Measurements from ENCODE around the gene PUS7. TPM values are rescaled to one million over a fixed set of nuclear protein-coding genes. Genes with fewer than 3 reads are reported as not detected.
"Not testable (repeated sequence)": the region's sequence is repeated elsewhere in the genome, so short reads cannot be mapped to it uniquely, and the experiment has no call there.

PUS7 gene
- total RNA-seq, 1 experiment from 2014 or later, result 30.7 TPM

DNA sequence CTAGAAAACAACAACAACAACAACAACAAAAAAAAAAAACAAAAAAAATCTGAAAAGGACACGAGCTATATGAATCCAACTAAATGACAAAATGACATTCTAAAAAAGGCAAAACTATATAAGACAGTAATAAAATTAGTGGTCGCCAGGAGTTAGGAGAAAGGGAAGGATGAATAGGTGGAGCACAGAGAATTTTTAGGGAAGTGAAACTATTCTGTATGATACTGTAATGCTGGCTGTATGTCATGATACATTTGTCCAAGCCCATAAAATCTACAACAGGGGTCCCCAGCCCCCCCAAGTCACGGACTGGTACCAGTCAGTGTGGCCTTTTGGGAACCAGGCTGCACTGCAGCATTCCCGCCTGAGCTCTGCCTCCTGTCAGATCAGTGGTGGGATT, 2.8 kb upstream of the PUS7 start:
- Histone ChIP-seq H3K36me3 (ENCODE audit: control insufficient read depth, insufficient read depth, low read length) (peaks cover 3% of the 10 kb centered on the region; the same call in 1 of the 2 replicates), H3K27ac (ENCODE audit: low read length) (no peak overlapping the region), H3K27me3 (ENCODE audit: control insufficient read depth, insufficient read depth, low read length) (no peaks in the 10 kb centered on the region), H3K4me3 (ENCODE audit: low read depth in 2 of 2, low read length in 2 of 2) (no peak overlapping the region), H3K4me1 (ENCODE audit: control insufficient read depth, insufficient read depth, low read length) (no peaks in the 10 kb centered on the region), H3K9me3 (ENCODE audit: control insufficient read depth, insufficient read depth, low read depth, low read length) (no peaks in the 10 kb centered on the region)
- DNase-seq (ENCODE audit: low read depth, low spot score) (no peak), ATAC-seq (no peak)
- intact Hi-C loops (cut with micrococcal nuclease; ENCODE audit: unreplicated experiment) (no loop called here), in situ Hi-C loops (cut with HindIII; ENCODE audit: low pct_unique_long_range_greater_than_20kb, low sequenced_read_pairs) (no loop called here)
- TF ChIP-seq SIN3A (IDR thresholded peaks at IDR 0.05; ENCODE audit: borderline replicate concordance, insufficient read depth, low read depth, low read length), result no peak
- no peak for TF ChIP-seq TCF7L2 (IDR thresholded peaks at IDR 0.05; ENCODE audit: low read depth, low read length)
- TF ChIP-seq, protein P1, sequence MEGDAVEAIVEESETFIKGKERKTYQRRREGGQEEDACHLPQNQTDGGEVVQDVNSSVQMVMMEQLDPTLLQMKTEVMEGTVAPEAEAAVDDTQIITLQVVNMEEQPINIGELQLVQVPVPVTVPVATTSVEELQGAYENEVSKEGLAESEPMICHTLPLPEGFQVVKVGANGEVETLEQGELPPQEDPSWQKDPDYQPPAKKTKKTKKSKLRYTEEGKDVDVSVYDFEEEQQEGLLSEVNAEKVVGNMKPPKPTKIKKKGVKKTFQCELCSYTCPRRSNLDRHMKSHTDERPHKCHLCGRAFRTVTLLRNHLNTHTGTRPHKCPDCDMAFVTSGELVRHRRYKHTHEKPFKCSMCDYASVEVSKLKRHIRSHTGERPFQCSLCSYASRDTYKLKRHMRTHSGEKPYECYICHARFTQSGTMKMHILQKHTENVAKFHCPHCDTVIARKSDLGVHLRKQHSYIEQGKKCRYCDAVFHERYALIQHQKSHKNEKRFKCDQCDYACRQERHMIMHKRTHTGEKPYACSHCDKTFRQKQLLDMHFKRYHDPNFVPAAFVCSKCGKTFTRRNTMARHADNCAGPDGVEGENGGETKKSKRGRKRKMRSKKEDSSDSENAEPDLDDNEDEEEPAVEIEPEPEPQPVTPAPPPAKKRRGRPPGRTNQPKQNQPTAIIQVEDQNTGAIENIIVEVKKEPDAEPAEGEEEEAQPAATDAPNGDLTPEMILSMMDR (IDR thresholded peaks at IDR 0.05), result no peak
- no peak for TF ChIP-seq REST (IDR thresholded peaks at IDR 0.05; ENCODE audit: insufficient read depth in 1 of 2, low read depth in 2 of 2, low read length in 1 of 2)
- TF ChIP-seq POLR2AphosphoS5 (IDR thresholded peaks at IDR 0.05; ENCODE audit: low read depth, low read length), result no peak
- no TSS peak for BruUV-seq (replicated peaks)
- CTCF ChIA-PET, result no interaction called here
- POLR2A ChIA-PET, result no interaction called here

- CTCF ChIA-PET, result not testable (repeated sequence)
Measured at GRCh38 chr7:105524423-105524822, 2.4 kb upstream of the PUS7 start.

DNA sequence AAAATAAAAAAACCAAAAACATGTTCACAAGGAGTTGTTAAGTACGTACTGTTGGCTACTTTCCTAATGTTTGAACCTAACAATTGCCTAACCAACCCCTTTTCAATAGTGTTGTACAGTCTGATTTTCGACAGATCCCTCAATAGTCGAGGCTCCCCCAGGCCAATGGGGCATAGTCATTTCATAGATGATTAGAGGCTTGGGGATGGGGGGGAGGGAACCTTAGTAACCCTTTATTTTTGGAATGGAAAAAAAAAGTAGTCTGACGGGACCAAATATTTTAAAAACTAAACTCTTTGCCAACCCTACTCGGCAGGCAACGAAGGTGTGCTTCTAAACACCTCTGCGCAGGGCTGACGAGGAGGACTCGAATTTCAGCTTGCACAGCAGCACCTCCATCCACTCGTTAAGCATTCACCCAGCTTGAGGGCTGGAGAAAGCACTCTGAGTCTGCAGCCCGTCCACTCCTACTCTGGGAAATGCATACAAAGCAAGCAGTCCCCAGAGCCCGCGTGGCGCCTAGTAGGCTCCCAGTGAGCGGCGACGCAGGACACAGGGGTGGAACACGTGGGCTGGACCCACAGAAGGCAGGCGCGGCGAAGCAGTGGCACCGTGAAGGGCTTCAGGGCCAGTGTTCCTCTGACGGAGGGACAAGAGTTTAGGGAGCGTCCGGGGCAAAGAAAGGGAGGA, 899 bp downstream of the PUS7 start:
- no peak for TF ChIP-seq POLR2AphosphoS5 (IDR thresholded peaks at IDR 0.05; ENCODE audit: low read depth, low read length)
- no peak for TF ChIP-seq TCF7L2 (IDR thresholded peaks at IDR 0.05; ENCODE audit: low read depth, low read length)
- DNase-seq (ENCODE audit: low read depth, low spot score) (no peak), ATAC-seq (peak; percentile 50)
- H3K4me1 ChIP-seq (ENCODE audit: control insufficient read depth, insufficient read depth, low read length), result no peaks in the 10 kb centered on the region
- H3K27me3 ChIP-seq (ENCODE audit: control insufficient read depth, insufficient read depth, low read length), result no peaks in the 10 kb centered on the region
- CTCF ChIA-PET, result interaction anchor here (0.7 kb wide), 1 partner anchor 120 kb away, joined by 3 read pairs; no protein-coding TSS in a partner anchor
- in situ Hi-C loops (cut with HindIII; ENCODE audit: low pct_unique_long_range_greater_than_20kb, low sequenced_read_pairs) (no loop called here), intact Hi-C loops (cut with micrococcal nuclease; ENCODE audit: unreplicated experiment) (no loop called here)
- peak overlapping the region; percentile 86 to 93 for H3K4me3 ChIP-seq (ENCODE audit: low read depth in 2 of 2, low read length in 2 of 2)
- POLR2A ChIA-PET, result no interaction called here
- no TSS peak for BruUV-seq (replicated peaks)
- H3K27ac ChIP-seq (ENCODE audit: low read length), result peak overlapping the region; percentile 92
- no peaks in the 10 kb centered on the region for H3K9me3 ChIP-seq (ENCODE audit: control insufficient read depth, insufficient read depth, low read depth, low read length)
- peaks cover 3% of the 10 kb centered on the region; the same call in 1 of the 2 replicates for H3K36me3 ChIP-seq (ENCODE audit: control insufficient read depth, insufficient read depth, low read length)

More at GRCh38 chr7:105524423-105524822, 2.4 kb upstream of the PUS7 start:
- intact Hi-C loops (cut with micrococcal nuclease; ENCODE audit: unreplicated experiment); H3K27ac ChIP-seq (ENCODE audit: low read length); ATAC-seq; H3K36me3 ChIP-seq (ENCODE audit: control insufficient read depth, insufficient read depth, low read length); H3K4me3 ChIP-seq (ENCODE audit: low read depth in 2 of 2, low read length in 2 of 2); H3K4me1 ChIP-seq (ENCODE audit: control insufficient read depth, insufficient read depth, low read length); H3K9me3 ChIP-seq (ENCODE audit: control insufficient read depth, insufficient read depth, low read depth, low read length); POLR2A ChIA-PET; BruUV-seq (replicated peaks); DNase-seq (ENCODE audit: low read depth, low spot score); in situ Hi-C loops (cut with HindIII; ENCODE audit: low pct_unique_long_range_greater_than_20kb, low sequenced_read_pairs); H3K27me3 ChIP-seq (ENCODE audit: control insufficient read depth, insufficient read depth, low read length): not testable (repeated sequence)

DNA sequence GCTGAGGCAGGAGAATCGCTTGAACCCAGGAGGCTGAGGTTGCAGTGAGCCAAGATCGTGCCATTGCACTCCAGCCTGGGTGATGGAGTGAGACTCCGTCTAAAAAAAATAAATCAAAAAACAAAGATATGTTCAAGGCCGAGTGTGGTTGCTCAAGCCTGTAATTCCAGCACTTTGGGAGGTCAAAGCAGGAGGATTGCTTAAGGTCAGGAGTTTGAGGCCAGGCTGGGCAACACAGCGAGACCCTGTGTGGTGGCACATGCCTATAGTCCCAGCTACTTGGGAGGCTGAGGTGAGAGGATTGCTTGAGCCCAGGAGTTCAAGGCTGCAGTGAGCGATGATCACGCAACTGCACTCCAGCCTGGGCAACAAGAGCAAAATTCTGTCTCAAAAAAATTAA, 1.5 kb downstream of the PUS7 start:
- H3K9me3 ChIP-seq (ENCODE audit: control insufficient read depth, insufficient read depth, low read depth, low read length); H3K4me1 ChIP-seq (ENCODE audit: control insufficient read depth, insufficient read depth, low read length); intact Hi-C loops (cut with micrococcal nuclease; ENCODE audit: unreplicated experiment); in situ Hi-C loops (cut with HindIII; ENCODE audit: low pct_unique_long_range_greater_than_20kb, low sequenced_read_pairs); POLR2A ChIA-PET; ATAC-seq; DNase-seq (ENCODE audit: low read depth, low spot score); H3K27me3 ChIP-seq (ENCODE audit: control insufficient read depth, insufficient read depth, low read length); H3K36me3 ChIP-seq (ENCODE audit: control insufficient read depth, insufficient read depth, low read length); CTCF ChIA-PET: not testable (repeated sequence)
- TSS peak; percentile 81 for BruUV-seq (replicated peaks)
- peak overlapping the region; percentile 86 to 93 for H3K4me3 ChIP-seq (ENCODE audit: low read depth in 2 of 2, low read length in 2 of 2)
- H3K27ac ChIP-seq (ENCODE audit: low read length), result peak overlapping the region; percentile 92
